ENCODE data around the gene RNF125.
"Not testable (repeated sequence)": the region's sequence is repeated elsewhere in the genome, so short reads cannot be mapped to it uniquely, and the experiment has no call there.

The RNF125 gene

GRCh38 chr18:32025744-32026143 lies 7.1 kb downstream of the RNF125 start:
- DNase-seq (ENCODE audit: low spot score), result no peak

- DNase-seq (ENCODE audit: low spot score), result no peak
These were observed 8.0 kb downstream of the RNF125 start for GRCh38 chr18:32026491-32027086.

GRCh38 chr18:32029558-32029957 lies 10.9 kb downstream of the RNF125 start:
- DNase-seq (ENCODE audit: low spot score), result no peak

GRCh38 chr18:32032609-32033008 lies 14.0 kb downstream of the RNF125 start:
- DNase-seq (ENCODE audit: low spot score), result no peak

- no peak for DNase-seq (ENCODE audit: low spot score)
These were observed 18.0 kb downstream of the RNF125 start for GRCh38 chr18:32036506-32037180.

GRCh38 chr18:32037616-32038015 lies 19.0 kb downstream of the RNF125 start:
- no peak for DNase-seq (ENCODE audit: low spot score)

- no peak for DNase-seq (ENCODE audit: low spot score)
These were observed 22.3 kb downstream of the RNF125 start for GRCh38 chr18:32040936-32041335.

- no peak for DNase-seq (ENCODE audit: low spot score)
These were observed 23.7 kb downstream of the RNF125 start for GRCh38 chr18:32042337-32042736.

- no peak for DNase-seq (ENCODE audit: low spot score)
These were observed 30.0 kb downstream of the RNF125 start for GRCh38 chr18:32048507-32049091.

- DNase-seq (ENCODE audit: low spot score), result no peak
These were observed 31.0 kb downstream of the RNF125 start for GRCh38 chr18:32049393-32050171.

- DNase-seq (ENCODE audit: low spot score), result no peak
These were observed 38.2 kb downstream of the RNF125 start for GRCh38 chr18:32056613-32057358.

GRCh38 chr18:32057624-32058165 lies 39.1 kb downstream of the RNF125 start:
- DNase-seq (ENCODE audit: low spot score), result no peak

GRCh38 chr18:32060026-32060425 lies 41.4 kb downstream of the RNF125 start:
- no peak for DNase-seq (ENCODE audit: low spot score)

GRCh38 chr18:32067375-32068167 lies 48.9 kb downstream of the RNF125 start:
- no peak for DNase-seq (ENCODE audit: low spot score)

- peak; percentile 26 for DNase-seq (ENCODE audit: low spot score)
These were observed 53.7 kb downstream of the RNF125 start for GRCh38 chr18:32072321-32072720.

- DNase-seq (ENCODE audit: low spot score), result no peak
These were observed 55.6 kb downstream of the RNF125 start for GRCh38 chr18:32074206-32074605.

GRCh38 chr18:32078845-32079244 lies 60.2 kb downstream of the RNF125 start:
- DNase-seq (ENCODE audit: low spot score), result no peak

GRCh38 chr18:32081881-32082280 lies 63.3 kb downstream of the RNF125 start:
- DNase-seq (ENCODE audit: low spot score), result no peak

- no peak for DNase-seq (ENCODE audit: low spot score)
These were observed 65.2 kb downstream of the RNF125 start for GRCh38 chr18:32083781-32084180.

GRCh38 chr18:32086881-32087280 lies 68.3 kb downstream of the RNF125 start:
- DNase-seq (ENCODE audit: low spot score), result no peak

- DNase-seq (ENCODE audit: low spot score), result not testable (repeated sequence)
These were observed 72.2 kb downstream of the RNF125 start for GRCh38 chr18:32090831-32091230.
